Activated T-helper 9 cell treated with anti-CD3 and anti-CD28 coated beads, Interleukin-2, amount 50 U/mL, for 16 hours (primary cell): ENCODE measurements around the gene NOTUM.
"Not testable (repeated sequence)": the region's sequence is repeated elsewhere in the genome, so short reads cannot be mapped to it uniquely, and the experiment has no call there.

ENCODE experiments used
- DNase-seq: peaks from one replicate; pipeline ENCODE4 v3.0.0-alpha.2; 2020; ENCODE audit warnings: low read depth

NOTUM gene

GRCh38 chr17:81996232-81996756 is 35.3 kb upstream of the NOTUM start:
- DNase-seq: no peak

GRCh38 chr17:81995463-81996231 is 34.7 kb upstream of the NOTUM start:
- DNase-seq: no peak

GRCh38 chr17:81994593-81995462 is 33.8 kb upstream of the NOTUM start:
- DNase-seq: no peak

GRCh38 chr17:81993729-81994592 is 33.0 kb upstream of the NOTUM start:
- DNase-seq: no peak

- DNase-seq: no peak
These were observed 31.5 kb upstream of the NOTUM start for GRCh38 chr17:81992306-81993102.

GRCh38 chr17:81991684-81992305 is 30.8 kb upstream of the NOTUM start:
- no peak for DNase-seq

- no peak for DNase-seq
These were observed 30.1 kb upstream of the NOTUM start for GRCh38 chr17:81990836-81991683.

GRCh38 chr17:81987161-81987770 is 26.3 kb upstream of the NOTUM start:
- DNase-seq: no peak

GRCh38 chr17:81986606-81987005 is 25.6 kb upstream of the NOTUM start:
- no peak for DNase-seq

GRCh38 chr17:81984773-81985410 is 23.9 kb upstream of the NOTUM start:
- no peak for DNase-seq

- DNase-seq: no peak
These were observed 22.8 kb upstream of the NOTUM start for GRCh38 chr17:81983639-81984373.

- no peak for DNase-seq
These were observed 22.1 kb upstream of the NOTUM start for GRCh38 chr17:81983011-81983638.

- DNase-seq: not testable (repeated sequence)
These were observed 20.5 kb upstream of the NOTUM start for GRCh38 chr17:81981511-81981910.

GRCh38 chr17:81980707-81981343 is 19.8 kb upstream of the NOTUM start:
- no peak for DNase-seq

GRCh38 chr17:81980122-81980521 is 19.1 kb upstream of the NOTUM start:
- DNase-seq: no peak

GRCh38 chr17:81978524-81979298 is 17.7 kb upstream of the NOTUM start:
- DNase-seq: no peak
